H54 (cell line): ENCODE data around the gene SLC25A41.

ENCODE experiments used
- DNase-seq: peaks from one replicate; pipeline ENCODE4 v3.0.0; 2011; ENCODE audit warnings: low spot score, mixed read lengths; ENCODE audit not compliant: insufficient read length
- FAIRE-seq: peaks from 3 replicates; lab custom pipeline; 2011; peaks lifted over from hg19 to GRCh38; lab: Jason Lieb, UNC
- POLR2A ChIP-seq: IDR thresholded peaks from 2 replicates; pipeline ENCODE4 v1.6.1; 2011; ENCODE audit warnings: low read depth, mild to moderate bottlenecking, low read length

SLC25A41 gene

DNA sequence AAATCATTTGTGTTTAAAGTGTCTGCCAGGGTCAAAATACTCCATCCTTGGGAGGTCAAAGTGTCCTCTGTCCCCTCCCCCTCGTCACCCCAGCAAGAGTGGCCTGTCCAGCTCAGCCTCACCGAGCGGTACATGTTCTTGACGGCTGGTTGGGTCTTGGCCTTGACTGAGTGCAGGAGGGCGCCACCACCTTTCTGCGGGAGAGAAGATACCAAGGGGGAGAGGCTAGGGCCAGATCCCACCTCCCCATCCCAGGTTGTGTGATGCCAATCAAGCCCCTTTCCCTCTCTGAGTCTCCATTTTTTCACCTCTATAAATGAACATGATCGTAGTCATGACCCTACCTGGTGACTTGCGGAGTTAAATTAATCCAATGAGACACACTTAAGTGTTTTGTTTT is 36.6 kb upstream of the SLC25A41 start:
- DNase-seq (no peak), FAIRE-seq (no peak)
- TF ChIP-seq POLR2A = no peak

DNA sequence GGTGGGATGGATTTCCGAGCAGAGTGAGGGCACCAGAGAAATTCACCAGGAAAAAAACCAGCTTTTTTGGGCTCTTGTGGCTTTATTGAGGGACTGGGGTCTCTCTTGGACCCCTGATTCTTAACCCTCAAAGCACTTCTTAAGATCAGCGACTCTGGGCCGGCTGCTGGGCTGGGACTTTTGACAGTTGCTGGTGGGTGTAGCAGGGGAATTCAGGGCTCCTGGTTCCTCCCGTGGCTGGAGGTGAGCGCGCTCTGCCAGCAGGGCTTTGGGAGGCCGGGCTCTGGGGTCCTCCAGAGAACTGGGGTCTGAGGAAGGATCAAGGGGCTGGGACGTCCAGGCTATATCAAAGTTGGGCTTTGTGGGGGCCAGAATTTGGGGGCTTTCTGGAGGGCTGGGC is 33.8 kb upstream of the SLC25A41 start:
- FAIRE-seq = no peak
- DNase-seq = no peak
- no peak for TF ChIP-seq POLR2A

DNA sequence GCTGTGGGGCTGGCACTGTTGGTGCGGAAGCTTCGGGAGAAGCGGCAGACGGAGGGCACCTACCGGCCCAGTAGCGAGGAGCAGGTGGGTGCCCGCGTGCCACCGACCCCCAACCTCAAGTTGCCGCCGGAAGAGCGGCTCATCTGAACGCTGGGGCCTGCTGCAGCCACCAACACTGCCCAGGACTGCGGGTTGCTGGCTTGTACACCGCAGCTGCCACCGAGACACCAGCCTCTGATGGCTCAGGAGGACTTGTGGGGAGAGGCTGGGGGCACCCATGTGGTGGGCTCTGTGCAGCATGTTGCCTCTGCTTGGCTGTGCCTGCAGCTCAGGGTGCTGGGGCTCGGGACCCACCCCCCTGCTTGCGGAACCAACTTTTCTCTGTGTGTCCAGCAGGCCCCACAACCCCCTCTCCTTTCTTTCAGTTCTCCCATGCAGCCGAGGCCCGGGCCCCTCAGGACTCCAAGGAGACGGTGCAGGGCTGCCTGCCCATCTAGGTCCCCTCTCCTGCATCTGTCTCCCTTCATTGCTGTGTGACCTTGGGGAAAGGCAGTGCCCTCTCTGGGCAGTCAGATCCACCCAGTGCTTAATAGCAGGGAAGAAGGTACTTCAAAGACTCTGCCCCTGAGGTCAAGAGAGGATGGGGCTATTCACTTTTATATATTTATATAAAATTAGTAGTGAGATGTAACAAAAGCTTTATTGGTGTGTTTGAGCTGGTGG is 33.1 kb upstream of the SLC25A41 start:
- DNase-seq = no peak
- no peak for FAIRE-seq
- no peak for TF ChIP-seq POLR2A

DNA sequence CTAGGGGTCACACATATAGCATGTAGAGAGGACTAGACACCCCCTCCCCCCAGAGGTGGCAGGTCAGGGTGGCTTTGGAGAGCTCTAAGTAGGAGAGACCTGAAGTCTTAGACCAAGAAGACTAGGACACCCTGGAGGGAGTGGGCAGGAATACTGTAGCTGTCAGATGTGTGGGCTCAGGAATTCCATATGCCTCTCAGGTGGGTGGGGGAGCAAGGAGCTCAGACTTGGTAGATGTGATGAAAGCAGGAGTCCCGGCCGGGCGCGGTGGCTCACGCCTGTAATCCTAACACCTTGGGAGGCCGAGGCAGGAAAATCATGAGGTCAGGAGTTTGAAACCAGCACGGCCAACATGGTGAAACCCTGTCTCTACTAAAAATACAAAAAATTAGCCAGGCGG is 32.1 kb upstream of the SLC25A41 start:
- FAIRE-seq (no peak), DNase-seq (no peak)
- TF ChIP-seq POLR2A = no peak

DNA sequence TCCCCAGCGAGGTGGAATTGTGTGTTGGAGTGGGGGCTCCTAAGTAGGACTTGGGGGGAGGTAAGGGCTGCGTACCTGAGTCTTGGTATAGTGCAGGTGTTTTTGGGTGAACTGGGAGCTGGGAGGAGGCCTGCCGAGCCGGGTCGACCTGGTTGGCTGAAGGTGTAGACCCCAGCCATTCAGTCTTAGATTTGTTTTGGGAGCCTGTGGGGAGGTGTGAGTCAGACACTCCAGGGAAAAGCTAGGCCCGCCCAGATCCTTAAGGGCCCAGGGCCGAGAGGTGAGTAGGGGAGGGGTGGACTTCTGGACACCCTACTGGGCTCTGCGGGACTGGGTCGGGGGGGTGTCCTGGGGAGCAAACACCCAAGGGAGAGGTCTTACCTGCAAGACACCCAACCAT is 31.4 kb upstream of the SLC25A41 start:
- no peak for TF ChIP-seq POLR2A
- DNase-seq (peak; percentile 59), FAIRE-seq (no peak)

DNA sequence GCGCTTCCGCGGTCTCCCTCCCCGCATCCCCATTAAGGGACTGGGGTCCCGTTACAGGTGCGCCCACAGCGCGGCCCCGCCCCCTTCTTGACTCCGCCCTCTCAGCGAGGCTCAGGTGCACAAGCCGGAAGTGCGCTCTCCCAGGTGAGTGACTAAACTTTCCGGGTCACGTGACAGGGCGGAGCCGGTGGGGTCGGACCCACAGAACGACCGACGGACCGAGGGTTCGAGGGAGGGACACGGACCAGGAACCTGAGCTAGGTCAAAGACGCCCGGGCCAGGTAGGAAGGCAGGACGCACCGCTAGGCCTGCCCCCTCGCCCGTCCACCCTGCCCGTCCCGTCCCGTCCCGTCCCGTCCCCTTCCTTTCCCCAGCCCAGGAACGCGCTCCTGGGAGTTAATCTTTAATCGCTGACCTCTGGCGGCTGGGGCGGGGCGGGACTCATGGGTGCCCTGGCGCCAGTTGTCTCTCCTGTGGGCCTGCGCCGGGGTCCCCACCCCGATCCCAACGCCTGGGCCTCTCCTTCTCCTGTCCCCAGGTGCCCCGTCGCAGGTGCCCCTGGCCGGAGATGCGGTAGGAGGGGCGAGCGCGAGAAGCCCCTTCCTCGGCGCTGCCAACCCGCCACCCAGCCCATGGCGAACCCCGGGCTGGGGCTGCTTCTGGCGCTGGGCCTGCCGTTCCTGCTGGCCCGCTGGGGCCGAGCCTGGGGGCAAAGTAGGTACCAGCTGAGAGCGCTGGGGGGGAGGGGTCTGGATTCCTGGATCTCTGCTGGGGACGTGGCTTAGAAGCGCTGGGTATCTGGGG is 30.7 kb upstream of the SLC25A41 start, which contains the start of gene CRB3:
TSS of gene CRB3 (plus strand) at position 202 of the 804 bp plus-strand sequence. CDS start at position 633, 431 bp downstream.
- DNase-seq = no peak
- no peak for FAIRE-seq
- TF ChIP-seq POLR2A = no peak

DNA sequence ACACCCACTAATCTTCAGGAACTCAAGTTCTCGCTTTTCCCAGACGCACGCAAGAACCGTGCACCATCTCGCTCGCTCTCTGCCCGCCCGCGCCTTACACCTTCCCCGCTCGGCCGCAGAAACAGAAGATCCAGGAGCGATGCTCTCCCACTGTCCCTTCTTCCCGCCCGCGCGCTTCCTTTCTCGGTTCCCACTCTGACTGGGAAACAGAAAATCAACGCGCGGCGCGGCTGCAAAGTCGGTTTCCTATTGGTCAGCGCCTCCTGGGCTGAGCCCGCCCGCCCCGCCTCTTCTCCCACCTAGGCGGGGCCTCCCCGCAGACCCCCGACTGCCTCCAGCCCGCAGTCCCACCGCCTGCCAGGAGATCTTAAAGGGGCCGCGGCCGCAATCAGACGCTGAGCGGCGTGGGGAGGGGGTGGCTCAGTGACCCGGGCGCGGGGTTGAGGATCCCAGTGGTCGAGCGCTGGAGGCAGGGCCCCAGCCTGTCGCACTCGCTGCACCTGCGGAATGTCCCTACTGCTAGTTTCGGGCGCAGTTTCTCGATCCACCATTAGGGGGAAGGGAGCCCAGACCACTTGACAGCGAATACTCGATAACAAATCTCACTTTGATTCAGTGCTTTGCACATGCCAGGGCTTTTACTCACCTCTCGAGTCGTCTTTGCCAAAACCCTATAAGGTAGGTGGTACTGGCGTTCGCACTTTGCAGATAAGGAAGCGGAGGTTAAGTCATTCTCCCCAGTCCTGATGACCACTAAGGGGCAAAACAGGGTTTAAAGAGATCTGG is 26.7 kb upstream of the SLC25A41 start:
- FAIRE-seq = peak; percentile 61
- no peak for TF ChIP-seq POLR2A
- peak; percentile 94 for DNase-seq

DNA sequence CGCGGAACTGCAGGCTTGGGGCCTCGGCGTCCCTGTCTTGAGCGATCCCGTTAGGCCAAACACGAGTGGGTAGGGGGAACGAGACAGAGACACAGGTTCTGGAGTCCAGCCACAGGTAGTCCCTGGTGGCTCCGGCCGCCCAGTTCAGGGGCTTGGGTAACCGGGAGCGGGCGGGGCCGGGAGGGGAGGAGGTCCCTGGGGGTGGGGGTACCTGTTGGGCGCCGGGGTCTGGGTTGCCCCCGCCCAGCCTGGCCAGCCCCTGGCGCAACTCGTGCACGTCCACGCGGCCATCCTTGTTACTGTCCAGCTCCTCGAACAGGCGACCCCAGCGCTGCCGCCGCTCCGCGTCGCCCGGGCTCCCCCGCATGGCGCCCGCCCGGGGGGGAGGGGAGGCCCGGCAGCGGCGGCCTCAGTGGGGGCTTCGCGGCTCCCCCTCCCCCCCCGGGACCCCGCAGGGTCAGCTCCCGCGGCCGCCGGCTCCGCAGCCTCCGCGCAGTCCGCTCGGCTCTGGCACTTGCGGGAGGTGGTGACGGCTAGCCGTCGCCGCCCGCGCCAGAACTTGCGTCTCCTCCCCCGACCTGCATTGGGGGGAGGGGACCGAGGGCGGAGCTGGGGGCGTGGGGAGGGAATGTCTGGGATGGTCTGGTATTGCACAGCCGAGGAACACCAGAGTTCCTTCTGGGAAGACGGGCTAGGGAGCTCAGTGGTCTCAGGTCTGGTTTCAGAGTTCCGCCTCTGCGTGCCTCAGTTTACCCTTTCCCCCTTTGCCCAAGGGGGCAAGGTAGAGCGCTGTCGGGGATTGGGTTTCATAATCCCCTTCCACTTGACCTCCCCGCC is 25.9 kb upstream of the SLC25A41 start, which contains the start of gene SLC25A23:
TSS of gene SLC25A23 (minus strand) at position 531 of the 837 bp plus-strand sequence. CDS start at position 367, 164 bp downstream.
- FAIRE-seq (no peak), DNase-seq (peak; percentile 72)
- peak; percentile 36; the same call in 1 of the 2 replicates for TF ChIP-seq POLR2A

DNA sequence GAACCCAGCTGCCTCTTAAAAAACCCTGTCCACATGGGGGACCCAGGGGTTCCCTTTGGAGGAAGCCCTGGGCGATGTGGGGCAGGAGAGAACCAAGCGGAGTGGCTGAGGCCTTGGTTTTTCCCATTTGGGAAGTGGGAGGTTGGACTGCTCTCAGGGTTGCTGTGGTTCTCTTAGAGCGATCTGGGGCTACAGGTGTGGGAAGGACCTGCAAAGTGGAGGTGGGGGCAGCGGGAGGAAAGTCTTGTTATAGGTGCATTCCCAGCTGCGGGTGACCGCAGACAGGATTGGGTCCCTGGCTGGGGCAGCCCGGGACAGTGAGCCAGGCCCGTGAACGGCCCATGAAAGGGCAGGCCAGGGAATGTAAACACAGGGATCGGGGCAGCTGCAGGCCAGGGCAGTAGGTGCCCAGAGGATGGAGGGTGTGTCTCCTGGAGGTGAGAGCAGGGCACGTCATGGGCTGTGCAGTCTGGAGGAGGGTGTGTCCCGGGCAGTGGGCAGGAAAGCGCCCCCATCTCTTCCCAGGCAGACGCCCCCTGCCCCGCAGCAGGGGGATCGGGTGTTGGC is 25.2 kb upstream of the SLC25A41 start:
- DNase-seq (no peak), FAIRE-seq (no peak)
- TF ChIP-seq POLR2A = no peak

DNA sequence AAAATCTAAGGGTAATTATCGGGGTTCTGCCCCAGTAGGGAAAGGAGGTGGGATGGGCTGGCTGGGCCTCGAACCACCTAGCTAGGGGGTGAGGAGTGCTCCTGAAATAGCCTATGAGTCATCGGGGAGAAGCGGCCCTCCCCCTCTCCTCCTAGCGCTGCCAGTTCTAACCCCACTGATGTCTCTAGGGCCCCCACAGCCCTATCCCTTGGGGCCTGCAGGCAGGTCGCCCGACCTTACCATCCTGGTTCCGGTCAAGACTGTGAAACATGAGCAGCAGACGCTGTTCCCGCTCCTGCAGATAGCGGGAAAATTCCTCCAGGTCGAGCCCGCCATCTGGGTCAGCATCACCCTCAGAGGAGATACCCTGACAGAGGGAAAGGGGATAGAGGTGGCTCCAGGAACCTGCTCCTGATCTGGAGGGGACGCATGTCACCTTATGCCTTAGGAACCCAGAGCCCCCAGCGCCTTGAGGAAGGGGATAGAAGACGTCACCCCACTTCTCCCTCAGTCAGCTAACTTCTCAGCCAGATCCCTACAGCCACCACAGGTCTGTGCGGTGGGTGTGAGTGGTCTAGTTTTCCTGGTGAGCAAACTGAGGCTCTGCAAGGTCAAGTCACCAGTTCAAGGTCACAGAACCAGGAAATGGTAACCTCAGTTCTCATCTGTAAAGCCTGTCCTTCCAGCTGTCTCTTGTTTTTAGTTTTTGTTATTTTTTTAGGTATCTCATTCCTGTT is 24.6 kb upstream of the SLC25A41 start:
- no peak for DNase-seq
- TF ChIP-seq POLR2A = no peak
- FAIRE-seq = no peak

DNA sequence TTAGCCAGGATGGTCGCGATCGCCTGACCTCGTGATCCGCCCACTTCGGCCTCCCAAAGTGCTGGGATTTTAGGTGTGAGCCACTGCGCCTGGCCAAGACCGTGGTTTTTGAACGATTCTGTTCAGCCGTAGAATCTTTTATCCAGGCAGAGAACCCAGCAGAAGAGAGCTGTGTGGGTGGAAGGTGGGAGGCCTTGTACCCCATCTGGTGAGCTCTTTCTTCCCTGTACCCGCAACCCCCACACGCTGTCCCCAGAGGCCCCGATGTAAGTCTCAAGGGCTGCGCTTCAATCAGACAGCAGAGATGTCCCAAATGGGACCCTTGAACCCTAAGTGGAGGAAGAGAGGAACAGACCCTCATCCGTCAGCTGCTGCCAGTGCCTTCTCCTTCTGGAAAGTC is 22.4 kb upstream of the SLC25A41 start:
- no peak for FAIRE-seq
- no peak for DNase-seq
- TF ChIP-seq POLR2A = no peak

DNA sequence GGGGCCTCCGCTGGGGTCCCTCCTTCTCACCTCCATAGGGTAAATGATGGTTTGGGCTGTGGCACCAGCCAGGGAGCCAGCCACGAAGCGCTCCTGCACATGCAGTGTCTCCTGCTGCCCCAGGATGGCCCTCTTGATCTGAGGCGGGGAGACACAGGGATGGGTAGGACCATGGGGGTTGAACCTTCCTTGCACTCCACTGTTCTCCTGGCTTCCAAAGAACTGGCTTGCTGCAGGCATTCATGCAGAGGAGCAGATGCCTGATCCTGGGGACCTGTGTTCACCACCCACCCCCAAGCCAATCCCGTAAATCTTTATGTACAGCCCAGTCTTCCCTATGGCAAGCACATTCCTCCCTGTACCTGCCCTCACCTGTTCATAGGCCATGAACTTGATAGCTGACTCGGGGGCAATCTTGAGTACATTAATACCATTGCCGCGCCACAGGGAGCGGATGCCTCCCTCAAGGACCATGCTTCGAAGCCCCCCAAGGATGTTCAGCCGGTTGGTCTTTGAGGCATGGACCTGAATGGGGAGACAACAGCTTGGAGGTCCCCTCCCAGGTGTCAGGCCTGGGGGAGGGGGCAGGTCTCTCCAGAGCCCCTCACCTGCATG is 20.5 kb upstream of the SLC25A41 start:
- FAIRE-seq (no peak), DNase-seq (no peak)
- no peak for TF ChIP-seq POLR2A
